ENCODE data around the gene TMEM233. TPM values are rescaled to one million over a fixed set of nuclear protein-coding genes. Genes with fewer than 3 reads are reported as not detected.
A peak's percentile ranks its signal among the peaks of the same experiment; 100 is the strongest.

The TMEM233 gene
- total RNA-seq, 1 donor from 2014 or later = 0.34 TPM

DNA sequence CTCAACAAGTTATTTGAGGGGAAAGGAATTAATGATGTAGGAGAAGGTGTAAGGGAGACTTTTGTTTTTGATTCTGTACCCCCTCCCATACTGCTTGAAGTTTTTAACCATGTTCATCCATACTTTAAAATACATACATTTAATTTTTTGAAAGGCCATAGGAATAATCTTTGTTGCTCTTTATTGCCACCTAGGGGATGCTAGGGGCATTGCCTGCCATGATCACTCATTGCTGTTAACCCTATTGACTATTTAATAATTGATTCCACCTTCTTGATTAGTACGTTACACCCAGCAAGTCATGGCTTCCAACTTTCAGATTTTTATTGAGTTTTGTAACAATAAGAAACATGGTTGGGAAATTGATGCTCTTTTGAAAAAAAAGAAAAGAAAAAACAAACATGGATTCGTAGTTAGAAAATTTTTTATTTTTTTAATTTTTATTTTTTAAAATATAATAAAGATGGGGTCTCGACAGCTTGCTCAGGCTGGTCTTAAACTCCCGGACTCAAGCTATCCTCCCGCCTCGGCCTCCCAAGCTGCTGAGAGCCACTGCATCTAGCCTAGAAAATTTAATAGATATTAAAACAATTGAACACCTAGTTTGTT is 65.8 kb downstream of the TMEM233 start:
- peak; percentile 64 for DNase-seq

GRCh38 chr12:119660076-119660475 is 66.5 kb downstream of the TMEM233 start:
- DNase-seq = no peak

GRCh38 chr12:119661882-119662281 is 68.3 kb downstream of the TMEM233 start:
- no peak for DNase-seq

- DNase-seq = no peak
These were observed 71.1 kb downstream of the TMEM233 start for GRCh38 chr12:119664642-119665041.

DNA sequence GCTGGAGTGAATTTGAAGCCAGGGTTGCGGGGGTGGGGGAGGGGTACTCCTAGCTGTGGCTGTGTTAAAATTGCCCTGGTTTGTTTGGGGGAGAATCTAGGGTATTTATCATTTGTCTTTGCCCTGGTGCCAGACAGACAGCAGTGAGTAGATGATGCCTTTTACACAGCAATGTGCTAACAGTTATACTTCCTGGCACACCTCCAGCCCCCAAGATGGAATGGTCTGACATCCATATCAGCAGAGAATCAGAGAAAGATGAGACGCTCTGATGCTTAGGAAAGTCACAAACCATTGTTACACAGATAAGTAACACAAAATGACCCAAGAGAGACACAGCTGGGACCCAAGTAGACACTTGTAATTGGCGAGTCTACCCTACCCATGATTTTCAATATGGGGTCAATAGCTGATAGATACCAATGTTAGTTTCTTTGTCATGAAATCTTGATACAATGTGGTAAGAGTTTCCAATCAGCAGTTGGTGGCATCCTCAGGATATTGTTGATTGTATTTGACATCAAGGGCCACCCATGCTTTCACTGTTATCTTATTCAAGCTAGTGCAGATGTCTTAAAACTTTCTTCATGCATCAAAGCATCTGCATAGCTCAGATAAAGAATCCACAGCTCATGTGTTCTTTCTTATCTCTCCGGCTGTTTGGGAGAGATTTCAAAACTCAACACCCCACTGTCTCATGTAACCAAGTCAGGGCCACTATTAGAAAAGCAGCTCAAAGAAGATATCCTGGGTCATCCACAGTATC is 71.8 kb downstream of the TMEM233 start:
- no peak for DNase-seq

GRCh38 chr12:119666226-119666795 is 72.7 kb downstream of the TMEM233 start:
- DNase-seq = no peak

- DNase-seq = no peak
These were observed 73.5 kb downstream of the TMEM233 start for GRCh38 chr12:119666900-119667576.

- DNase-seq = peak; percentile 98
These were observed 74.2 kb downstream of the TMEM233 start, which contains the start of gene PRKAB1 for GRCh38 chr12:119667577-119668323. TSS of gene PRKAB1 (plus strand) at chr12:119668133. CDS start at chr12:119668245, 112 bp downstream.

DNA sequence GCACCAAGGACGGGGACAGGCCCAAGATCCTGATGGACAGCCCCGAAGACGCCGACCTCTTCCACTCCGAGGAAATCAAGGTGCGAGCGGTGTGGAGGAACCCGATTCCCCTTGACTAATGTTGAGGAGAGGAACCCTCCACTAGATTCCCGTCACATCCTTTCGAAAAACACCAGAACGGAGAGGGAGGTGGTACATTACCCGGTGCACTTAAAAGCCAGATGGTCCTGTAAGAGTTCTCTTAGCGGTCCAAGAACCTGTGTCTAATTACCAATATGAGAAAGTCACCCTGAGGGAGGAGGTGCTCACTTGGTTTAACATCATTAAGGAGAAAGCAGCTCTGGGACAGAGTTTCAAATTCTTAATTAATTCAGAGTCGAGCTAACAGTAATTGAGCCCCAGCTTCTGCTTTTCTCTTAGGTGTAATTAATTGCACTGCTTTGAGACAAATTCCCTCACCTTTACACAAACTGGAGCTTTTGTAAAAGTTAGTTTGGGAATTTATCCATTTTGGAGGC is 74.8 kb downstream of the TMEM233 start:
- peak; percentile 49 for DNase-seq

GRCh38 chr12:119669744-119670472 is 76.3 kb downstream of the TMEM233 start:
- DNase-seq = no peak

- DNase-seq = no peak
These were observed 77.5 kb downstream of the TMEM233 start for GRCh38 chr12:119671070-119671469.

DNA sequence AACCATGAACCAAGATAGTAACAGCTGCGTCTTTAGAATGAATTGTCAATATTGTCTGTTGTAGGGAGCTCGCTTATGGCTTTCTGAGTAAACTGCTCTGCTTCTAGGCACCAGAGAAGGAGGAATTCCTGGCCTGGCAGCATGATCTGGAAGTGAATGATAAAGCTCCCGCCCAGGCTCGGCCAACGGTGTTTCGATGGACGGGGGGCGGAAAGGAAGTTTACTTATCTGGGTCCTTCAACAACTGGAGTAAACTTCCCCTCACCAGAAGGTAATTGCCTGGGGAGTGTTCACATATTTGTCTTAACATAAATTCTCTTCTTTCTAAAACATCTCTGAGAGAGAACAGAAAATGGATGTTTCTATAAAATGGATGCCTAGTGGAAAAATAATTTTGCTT is 78.6 kb downstream of the TMEM233 start:
- DNase-seq = no peak

- DNase-seq = peak; percentile 96
These were observed 80.1 kb downstream of the TMEM233 start for GRCh38 chr12:119673634-119674033.

DNA sequence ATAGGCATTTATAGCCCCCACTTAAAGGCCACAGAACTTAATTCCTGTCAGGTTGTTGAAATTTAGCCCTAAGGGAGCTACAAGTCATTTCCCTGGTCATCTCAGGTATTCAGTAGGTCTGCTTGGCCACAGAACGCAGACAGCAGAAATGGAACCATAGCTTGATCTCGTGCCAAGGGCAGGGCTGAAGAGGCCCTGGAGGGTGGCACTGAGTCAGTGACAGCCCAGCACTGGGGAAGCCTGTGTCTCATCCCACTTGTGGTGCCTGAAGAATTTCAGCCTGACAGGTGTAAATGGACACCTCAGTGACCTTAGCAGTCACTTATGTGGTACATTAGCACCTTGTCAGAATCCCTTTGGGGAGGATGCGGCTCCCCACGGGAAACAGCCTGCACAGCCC is 81.0 kb downstream of the TMEM233 start:
- no peak for DNase-seq

DNA sequence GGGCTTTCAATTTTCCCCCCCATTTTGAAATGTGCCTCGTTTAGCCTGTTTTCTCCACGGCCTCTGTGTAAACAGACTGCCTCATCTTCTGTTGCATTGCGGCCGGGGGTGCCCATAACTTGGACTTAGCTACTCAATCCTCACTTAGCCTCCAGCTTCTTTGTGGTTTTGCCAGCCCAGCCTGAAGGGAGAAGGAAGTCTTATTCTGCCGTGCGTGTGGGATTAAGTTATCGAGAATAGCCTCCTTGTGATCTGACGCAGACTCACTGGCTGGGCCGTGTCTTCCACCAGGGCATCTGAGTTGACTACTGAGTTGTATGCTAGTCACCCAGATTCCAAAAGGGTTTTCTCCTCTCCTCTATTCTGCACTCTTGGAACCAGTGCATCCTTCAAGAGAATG is 82.4 kb downstream of the TMEM233 start:
- no peak for DNase-seq

- no peak for DNase-seq
These were observed 83.0 kb downstream of the TMEM233 start for GRCh38 chr12:119676573-119676972.

GRCh38 chr12:119678459-119678858 is 84.9 kb downstream of the TMEM233 start:
- DNase-seq = no peak

- no peak for DNase-seq
These were observed 85.5 kb downstream of the TMEM233 start for GRCh38 chr12:119679081-119679480.

DNA sequence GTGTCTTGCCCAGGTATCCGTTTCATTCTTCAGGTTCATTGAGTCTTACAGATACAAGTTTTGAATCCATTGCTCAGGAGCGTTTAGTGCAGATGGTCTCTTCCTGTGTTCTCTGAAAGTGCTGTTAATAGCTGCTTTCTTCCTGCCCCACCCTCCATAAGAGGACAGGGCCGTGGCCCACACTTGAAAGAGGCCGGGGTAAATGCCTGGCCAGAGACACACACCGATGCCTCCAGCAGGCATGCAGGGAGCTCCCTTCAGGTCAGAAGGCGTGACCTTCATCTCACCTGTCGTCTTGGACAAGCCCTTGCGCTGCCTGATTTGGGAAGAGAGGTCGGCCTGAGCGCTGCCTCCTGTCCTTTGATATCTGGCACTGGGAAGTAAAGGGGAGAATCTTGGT is 85.9 kb downstream of the TMEM233 start:
- DNase-seq = no peak

DNA sequence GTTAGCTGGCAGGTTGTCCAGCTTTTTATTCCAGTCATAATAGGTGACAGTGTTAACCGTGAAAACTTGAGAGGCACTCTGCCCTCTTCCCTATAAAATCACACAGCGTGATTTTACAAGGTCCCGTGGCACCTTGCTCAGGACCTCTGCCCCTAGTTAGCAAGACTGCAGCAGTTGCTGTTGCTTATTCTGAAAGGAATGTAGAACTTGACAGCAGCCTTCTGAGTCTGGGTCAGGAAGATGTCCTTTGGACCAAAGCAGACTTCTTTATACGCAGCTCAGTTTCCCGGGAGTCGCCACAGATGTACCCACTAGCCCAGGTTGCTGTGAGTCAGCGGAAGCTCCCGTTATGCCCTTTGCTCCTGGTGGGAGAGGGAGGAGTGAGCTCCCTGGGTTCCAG is 87.5 kb downstream of the TMEM233 start:
- DNase-seq = no peak

All from dermis blood vessel endothelial cell (primary cell).